KMS-11 (cell line): ENCODE data around the gene SLC12A4.

Experiments used
- H2AFZ ChIP-seq: fragments of 200-600 bp; sonication (generic); 2 replicates; pipeline ENCODE4 v1.6.1; 2016; ENCODE audit warnings: antibody characterized with exemption, mixed run types, low read depth
- H3K27ac ChIP-seq: fragments of 200-600 bp; sonication (generic); 2 replicates; pipeline ENCODE4 v1.6.1; 2016; ENCODE audit warnings: mild to moderate bottlenecking, mixed run types
- H3K27me3 ChIP-seq: fragments of 200-600 bp; sonication (generic); 2 replicates; pipeline ENCODE4 v1.6.1; 2017; ENCODE audit warnings: mild to moderate bottlenecking, low read depth, mixed run types, moderate library complexity; ENCODE audit not compliant: insufficient read depth
- H3K36me3 ChIP-seq: fragments of 200-600 bp; sonication (generic); 2 replicates; pipeline ENCODE4 v1.6.1; 2017; ENCODE audit warnings: mild to moderate bottlenecking, mixed run types; ENCODE audit not compliant: insufficient read depth
- H3K4me1 ChIP-seq: fragments of 200-600 bp; sonication (generic); 2 replicates; pipeline ENCODE4 v1.6.1; 2016; ENCODE audit warnings: mild to moderate bottlenecking, low read depth, mixed run types; ENCODE audit not compliant: poor library complexity, severe bottlenecking
- H3K4me2 ChIP-seq: fragments of 200-600 bp; sonication (generic); 2 replicates; pipeline ENCODE4 v1.7.0; 2016; ENCODE audit warnings: mild to moderate bottlenecking, mixed run types
- H3K4me3 ChIP-seq: fragments of 200-600 bp; sonication (generic); IDR thresholded peaks from 2 replicates; pipeline ENCODE4 v1.6.1; 2017; ENCODE audit warnings: low read depth, low read length, mixed read lengths; ENCODE audit not compliant: insufficient read depth
- H3K79me2 ChIP-seq: fragments of 200-600 bp; sonication (generic); 2 replicates; pipeline ENCODE4 v1.6.1; 2016; ENCODE audit warnings: low read depth, mixed run types; ENCODE audit not compliant: insufficient read depth
- H3K9ac ChIP-seq: fragments of 200-600 bp; sonication (generic); 2 replicates; pipeline ENCODE4 v1.6.1; 2016; ENCODE audit warnings: mild to moderate bottlenecking, mixed run types
- H4K20me1 ChIP-seq: fragments of 200-600 bp; sonication (generic); 2 replicates; pipeline ENCODE4 v1.6.1; 2016; ENCODE audit warnings: mild to moderate bottlenecking, mixed run types; ENCODE audit not compliant: insufficient read depth
- CTCF ChIP-seq: fragments of 200-600 bp; sonication (generic); conservative IDR thresholded peaks from 2 replicates; pipeline ENCODE4 v1.6.1; 2017; ENCODE audit warnings: low read depth, mild to moderate bottlenecking, antibody characterized with exemption, low read length, moderate library complexity, mixed read lengths

Gene SLC12A4

GRCh38 chr16:67953641-67954375 lies 14.6 kb downstream of the SLC12A4 start:
- H4K20me1 ChIP-seq, result no peaks in the 10 kb centered on the region
- TF ChIP-seq CTCF, result no peak
- no peak overlapping the region for H3K27ac ChIP-seq
- no peak overlapping the region for H3K4me3 ChIP-seq
- no peak overlapping the region for H3K4me2 ChIP-seq
- H3K79me2 ChIP-seq, result no peaks in the 10 kb centered on the region
- H3K9ac ChIP-seq, result no peak overlapping the region
- no peaks in the 10 kb centered on the region for H3K36me3 ChIP-seq
- no peaks in the 10 kb centered on the region for H3K4me1 ChIP-seq
- no peaks in the 10 kb centered on the region for H3K27me3 ChIP-seq
- no peak overlapping the region for H2AFZ ChIP-seq

GRCh38 chr16:67951485-67951884 lies 17.0 kb downstream of the SLC12A4 start:
- H3K9ac ChIP-seq, result no peak overlapping the region
- H3K27me3 ChIP-seq, result no peaks in the 10 kb centered on the region
- no peak overlapping the region for H3K27ac ChIP-seq
- H3K79me2 ChIP-seq, result no peaks in the 10 kb centered on the region
- no peaks in the 10 kb centered on the region for H3K4me1 ChIP-seq
- H2AFZ ChIP-seq, result no peak overlapping the region
- no peak overlapping the region for H3K4me3 ChIP-seq
- H3K36me3 ChIP-seq, result no peaks in the 10 kb centered on the region
- no peak for TF ChIP-seq CTCF
- no peak overlapping the region for H3K4me2 ChIP-seq
- H4K20me1 ChIP-seq, result no peaks in the 10 kb centered on the region

GRCh38 chr16:67950335-67950843 lies 18.0 kb downstream of the SLC12A4 start:
- no peaks in the 10 kb centered on the region for H4K20me1 ChIP-seq
- no peaks in the 10 kb centered on the region for H3K79me2 ChIP-seq
- TF ChIP-seq CTCF, result no peak
- H3K27ac ChIP-seq, result no peak overlapping the region
- H3K36me3 ChIP-seq, result no peaks in the 10 kb centered on the region
- no peak overlapping the region for H3K4me2 ChIP-seq
- H3K4me1 ChIP-seq, result no peaks in the 10 kb centered on the region
- H3K9ac ChIP-seq, result no peak overlapping the region
- no peak overlapping the region for H3K4me3 ChIP-seq
- H2AFZ ChIP-seq, result no peak overlapping the region
- no peaks in the 10 kb centered on the region for H3K27me3 ChIP-seq

- TF ChIP-seq CTCF, result no peak
- no peaks in the 10 kb centered on the region for H3K79me2 ChIP-seq
- H3K4me2 ChIP-seq, result no peak overlapping the region
- H3K4me3 ChIP-seq, result no peak overlapping the region
- no peak overlapping the region for H3K9ac ChIP-seq
- no peaks in the 10 kb centered on the region for H3K27me3 ChIP-seq
- H3K36me3 ChIP-seq, result no peaks in the 10 kb centered on the region
- H2AFZ ChIP-seq, result no peak overlapping the region
- no peak overlapping the region for H3K27ac ChIP-seq
- H4K20me1 ChIP-seq, result no peaks in the 10 kb centered on the region
- H3K4me1 ChIP-seq, result no peaks in the 10 kb centered on the region
Measured at GRCh38 chr16:67949645-67950044, 18.8 kb downstream of the SLC12A4 start.
